CD4-positive, alpha-beta T cell treated with Interleukin-6 for 4 hours (primary cell): ENCODE data around the gene KANSL1L.

Experiments
- DNase-seq: peaks from one replicate; pipeline ENCODE4 v3.0.0-alpha.2; 2020; ENCODE audit warnings: mixed read lengths

The KANSL1L gene

DNA sequence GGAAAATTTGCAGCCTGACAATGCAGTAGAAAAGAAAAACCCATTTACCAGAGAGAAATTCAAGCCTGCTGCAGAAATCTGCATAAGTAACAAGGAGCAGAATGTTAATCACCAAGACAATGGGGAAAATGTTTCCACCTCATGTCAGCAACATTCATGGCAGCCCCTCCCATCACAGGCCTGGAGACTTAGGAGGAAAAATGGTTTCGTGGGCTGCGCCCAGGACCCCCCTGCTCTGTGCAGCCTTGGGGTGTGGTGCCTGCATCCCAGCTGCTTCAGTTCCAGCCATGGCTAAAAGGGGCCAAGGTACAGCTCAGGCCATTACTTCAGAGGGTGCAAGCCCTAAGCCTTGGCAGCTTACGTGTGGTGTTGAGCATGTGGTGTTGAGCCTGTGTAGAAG lies 115.4 kb downstream of the KANSL1L start:
- DNase-seq = no peak

DNA sequence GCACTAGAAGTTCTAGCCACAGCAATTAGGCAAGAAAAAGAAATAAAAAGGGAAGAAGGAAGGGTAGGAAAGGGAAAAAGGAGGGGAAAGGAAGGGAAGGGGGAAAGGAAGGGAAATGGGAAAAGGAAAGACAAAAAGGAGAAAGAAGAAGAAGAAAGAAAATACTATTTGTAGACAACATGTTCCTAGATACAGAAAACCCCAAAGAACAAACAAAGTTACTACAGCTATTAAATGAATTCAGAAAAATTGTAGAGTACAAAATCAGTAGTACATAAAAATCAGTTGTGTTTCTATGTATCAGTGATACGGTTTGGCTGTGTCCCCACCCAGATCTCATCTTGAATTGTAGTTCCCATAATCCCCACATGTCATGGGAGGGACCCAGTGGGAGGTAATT lies 116.5 kb downstream of the KANSL1L start:
- no peak for DNase-seq

DNA sequence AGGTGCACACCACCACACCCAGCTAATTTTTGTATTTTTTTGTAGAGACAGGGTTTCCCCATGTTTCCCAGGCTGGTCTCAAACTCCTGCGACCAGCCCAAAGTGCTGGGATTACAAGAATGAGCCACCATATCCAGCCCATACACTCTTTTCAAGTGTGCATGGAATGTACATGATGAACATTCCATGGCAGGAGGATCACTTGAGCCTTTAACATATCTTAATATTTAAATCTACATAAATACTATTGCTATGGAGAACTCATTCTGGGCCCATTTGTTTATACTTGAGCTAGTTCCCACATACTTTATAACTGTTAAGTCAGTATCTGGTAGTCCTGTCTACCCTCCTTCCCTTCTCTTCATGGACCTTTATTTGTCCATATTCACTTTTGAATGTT lies 120.3 kb downstream of the KANSL1L start:
- no peak for DNase-seq

DNA sequence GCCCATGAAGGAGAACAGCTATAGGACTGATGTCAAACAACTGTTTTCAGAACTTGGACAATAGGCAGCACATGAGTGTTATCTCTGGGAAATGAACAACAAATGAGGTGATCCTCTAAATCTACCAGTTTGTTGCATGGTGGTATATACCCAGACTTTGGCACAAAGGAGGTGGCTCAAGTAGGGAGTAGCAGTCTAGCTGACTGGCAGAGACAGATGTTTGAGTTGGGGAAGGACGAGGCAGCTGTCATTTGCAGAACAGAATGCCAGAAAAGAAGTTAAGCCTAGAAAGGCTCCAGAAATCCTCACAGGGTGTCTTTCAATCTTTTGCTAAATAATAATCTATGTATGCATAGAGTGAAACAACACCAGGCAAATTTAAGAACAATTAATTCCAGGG lies 121.4 kb downstream of the KANSL1L start:
- DNase-seq = no peak

DNA sequence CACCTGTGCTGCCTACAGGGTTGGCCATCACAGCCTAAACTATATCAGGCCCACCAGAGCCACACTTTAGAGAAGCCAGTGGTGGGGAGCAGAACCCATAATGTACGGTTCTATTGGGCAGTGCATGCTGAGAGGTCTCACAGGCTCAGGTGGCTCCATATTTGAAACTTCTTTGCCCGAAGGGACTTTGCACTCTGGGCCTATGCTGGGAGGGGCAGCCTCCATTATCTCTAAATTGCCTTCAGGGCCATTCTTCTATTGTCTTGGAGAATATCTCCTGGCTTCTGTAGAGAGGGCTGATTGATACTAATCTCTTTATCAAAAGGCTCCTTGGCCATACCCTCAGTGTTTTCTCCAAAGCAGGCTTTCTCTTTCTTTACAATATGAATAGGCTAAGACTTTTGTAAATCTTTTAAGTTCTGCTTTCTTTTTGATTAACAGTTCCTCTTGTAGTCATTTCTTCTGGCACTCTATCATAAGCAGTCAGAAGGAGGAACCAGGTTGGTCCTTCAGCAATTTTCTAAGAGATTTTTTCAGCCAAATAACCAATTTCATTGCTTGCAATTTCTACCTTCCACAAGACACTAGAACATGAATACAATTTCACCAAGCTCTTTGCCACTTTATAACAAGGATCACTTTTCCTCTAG lies 124.2 kb downstream of the KANSL1L start:
- no peak for DNase-seq

DNA sequence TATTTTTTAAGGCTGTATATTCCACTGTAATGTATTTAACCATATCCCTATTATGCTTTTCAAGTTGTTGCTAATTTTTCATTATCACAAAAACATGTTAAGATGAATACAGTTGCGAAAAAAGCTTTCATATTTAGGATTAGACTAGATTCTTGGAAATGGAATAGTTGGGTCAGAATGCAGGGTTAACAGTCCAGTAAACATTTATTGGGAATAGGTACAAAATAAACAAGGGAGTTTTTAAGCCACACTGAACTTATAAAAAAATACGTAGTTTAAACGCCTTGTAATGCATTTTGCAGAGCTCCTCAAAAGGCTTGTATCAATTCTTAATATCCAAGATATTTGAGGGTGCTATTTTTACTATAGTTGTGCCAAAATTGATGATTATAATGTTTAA lies 133.1 kb downstream of the KANSL1L start:
- DNase-seq = no peak

DNA sequence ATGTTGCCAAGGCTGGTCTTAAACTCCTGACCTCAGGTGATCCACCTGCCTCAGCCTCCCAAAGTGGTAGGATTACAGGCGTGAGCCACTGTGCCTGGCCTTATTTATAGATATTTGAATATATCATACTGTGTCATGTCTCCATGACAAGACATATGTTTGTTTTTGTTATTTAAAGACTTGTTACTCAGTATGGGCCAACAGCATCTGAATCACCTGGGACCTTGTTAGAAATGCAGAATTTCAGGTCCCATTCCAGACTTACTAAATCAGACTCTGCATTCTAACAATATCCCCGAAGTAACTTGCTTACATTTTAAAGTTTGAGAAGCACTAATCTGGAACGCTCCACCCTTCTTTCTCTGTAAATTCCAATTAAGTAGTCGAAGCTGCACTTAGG lies 135.5 kb downstream of the KANSL1L start:
- no peak for DNase-seq

DNA sequence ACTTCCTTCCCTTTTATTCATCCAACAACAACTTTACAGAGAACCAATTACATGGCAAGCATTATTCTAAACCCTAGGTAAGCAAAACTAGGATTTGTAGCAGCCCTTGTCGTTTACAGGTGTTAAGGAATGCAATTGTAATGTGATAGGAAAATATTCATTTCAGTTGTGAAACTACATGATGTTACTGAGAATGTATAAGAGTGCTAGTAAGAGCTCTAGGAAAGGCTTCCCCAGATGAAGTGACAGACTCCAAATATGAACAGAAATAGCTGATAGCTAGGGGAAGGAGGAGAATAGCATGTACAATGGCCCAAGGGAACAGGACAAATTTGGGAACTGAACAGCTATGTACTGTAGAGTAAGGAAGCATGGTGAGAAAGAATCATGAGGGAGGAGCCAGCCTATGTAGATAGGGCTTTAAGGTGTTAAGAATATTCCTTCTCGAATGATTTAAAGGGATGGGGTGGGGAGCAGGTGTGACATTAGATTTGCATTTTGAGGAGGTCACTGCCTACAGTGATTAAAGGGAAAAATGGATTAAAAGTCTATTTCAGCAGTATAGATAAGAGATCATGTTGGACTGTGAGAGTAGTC lies 137.0 kb downstream of the KANSL1L start:
- DNase-seq = no peak

DNA sequence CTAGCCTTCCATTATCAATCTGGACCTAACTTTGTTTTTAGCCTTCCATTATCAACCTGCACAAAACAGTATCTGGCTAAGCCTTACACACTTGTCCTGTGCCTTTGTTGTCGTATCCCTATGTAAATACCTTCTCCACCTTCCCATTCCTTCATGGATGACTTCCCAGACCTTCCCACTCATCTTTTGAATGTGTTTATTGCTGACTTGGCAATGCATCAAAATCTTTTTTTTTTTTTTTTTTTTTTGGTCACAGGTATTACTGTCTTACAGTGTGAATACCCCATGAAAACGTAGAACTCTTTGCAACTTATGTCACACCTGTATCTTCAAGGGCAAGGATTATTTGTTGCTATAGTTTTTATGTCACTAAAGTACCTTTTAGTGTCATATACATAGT lies 143.0 kb downstream of the KANSL1L start:
- no peak for DNase-seq

DNA sequence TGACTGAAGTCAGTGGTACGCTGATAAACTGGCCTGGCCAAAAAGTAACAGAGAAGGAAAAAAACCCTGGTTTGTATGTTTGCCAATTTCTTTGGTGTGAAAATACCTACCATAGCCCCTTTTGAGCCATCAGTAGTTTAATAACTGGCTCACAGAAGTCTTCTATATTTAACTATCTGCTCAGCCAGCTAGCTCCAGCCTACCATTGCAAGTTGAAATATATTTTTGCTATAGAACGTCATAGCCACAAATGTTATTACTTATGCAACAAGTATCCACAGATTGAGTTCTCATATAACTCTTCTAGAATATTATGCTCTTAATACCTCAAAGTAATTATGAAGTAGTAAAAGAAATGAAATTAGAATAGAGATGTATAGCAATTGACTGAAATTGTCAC lies 143.6 kb downstream of the KANSL1L start:
- DNase-seq = no peak

DNA sequence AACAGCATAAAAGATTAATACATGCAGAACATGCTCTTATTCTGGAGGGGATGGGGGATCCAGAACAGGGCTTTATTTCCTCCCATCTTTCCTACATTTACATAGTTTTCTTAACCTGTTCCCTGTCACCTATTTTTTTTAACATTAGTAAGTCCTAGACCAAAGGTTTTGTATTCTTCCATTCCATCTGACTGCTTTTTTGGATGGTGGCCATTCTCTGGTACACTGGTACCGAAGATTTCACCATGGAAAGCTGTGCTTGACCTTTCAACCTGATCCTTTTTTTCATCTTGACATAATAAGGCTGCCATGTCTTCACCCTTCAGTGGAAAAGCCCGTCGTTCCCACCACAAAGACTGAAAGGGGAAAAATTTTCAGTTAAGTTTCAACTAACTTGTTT lies 148.4 kb downstream of the KANSL1L start:
- no peak for DNase-seq

DNA sequence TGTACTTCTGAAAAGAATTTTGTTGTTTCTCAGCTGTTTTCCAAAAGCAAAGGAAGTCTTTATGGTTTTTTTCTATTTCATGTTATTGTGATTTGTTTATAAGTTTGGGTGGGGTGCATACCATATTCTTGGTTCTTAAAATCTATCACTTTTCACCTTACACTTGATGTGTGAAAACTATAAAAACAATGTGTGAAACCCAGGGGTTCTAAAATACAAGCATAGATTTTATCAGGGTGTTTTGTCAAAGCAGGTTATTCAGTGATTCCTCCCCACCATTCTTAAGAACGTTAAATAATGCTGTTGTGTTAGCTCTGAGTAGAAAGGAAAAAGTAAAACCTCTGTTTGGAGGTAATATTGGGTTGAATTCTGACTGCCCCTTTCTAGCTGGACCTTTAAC lies 151.1 kb downstream of the KANSL1L start:
- no peak for DNase-seq

DNA sequence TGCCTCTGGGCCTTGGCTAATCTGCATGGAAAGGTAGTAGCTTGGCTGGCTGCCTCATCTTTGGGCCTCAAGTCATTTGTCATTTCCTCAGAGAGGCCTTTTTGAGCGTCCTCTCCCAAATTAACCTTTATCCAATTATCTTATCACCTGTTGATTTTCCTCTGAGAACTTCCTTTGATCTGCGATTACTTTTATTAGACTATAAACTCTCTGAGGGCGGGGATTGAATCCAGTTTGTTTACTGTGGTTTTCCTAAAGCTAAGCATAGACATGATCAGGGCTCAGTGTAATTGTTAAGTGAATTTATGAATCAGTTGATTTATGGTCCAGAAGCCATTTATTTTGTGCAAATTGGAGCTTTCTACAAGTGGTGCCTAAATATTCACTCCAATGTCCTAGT lies 161.3 kb downstream of the KANSL1L start:
- DNase-seq = no peak

DNA sequence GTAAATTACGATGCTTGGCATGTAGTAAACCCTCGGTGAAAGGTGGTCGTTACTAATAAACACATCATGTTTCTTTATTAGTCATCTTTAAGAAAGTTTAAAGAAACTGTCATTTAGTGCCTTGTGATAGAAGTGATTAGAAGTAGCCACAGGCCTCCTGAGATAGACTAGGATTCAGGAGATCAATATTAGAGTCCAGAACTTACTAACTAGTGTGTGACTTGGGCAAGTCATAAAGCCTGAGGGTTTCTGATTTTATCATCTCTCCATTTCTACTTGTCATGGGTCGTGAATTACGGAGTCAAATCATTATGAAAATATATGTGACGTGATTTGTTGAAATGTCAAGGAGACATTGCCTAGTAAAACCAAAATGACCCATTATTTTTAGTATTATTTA lies 162.1 kb downstream of the KANSL1L start:
- DNase-seq = no peak

DNA sequence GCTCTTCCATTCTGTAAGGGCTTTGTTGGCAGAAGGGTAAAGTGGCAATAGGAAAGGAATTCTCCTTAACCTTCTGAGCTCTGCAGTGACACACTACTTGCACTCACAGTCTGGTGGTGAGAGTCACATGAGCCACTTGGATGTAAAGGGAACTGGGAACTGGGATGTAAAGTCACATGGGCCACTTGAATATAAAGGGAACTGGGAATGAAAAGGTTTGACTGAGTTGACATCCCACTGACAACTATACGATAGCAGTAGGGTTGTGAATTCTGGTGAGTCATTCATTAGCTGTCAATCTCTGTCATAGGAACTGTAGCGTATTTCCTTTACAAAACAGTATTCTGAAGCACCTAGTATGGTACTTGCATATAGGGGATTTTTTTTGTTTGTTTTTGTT lies 163.3 kb downstream of the KANSL1L start:
- DNase-seq = no peak

DNA sequence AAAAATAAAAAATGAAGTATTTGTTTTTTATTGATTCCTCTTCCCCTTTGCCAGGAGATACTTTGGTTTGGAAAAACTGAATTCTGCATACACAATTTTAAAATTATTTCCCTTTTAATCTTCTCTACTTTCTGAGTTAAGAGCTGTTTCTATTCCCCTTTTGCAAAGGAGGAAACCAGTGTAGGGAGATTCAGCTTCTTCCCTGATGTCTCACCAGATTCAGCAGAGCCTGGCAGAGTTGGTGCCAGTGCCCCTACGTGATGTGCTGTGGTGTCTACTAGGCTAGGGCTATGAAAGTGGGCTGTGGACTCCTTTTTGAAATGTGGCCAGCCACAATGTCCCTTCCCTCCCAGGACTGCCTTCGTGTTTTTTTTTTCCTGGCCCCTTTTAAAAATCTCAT lies 166.3 kb downstream of the KANSL1L start:
- DNase-seq = no peak

DNA sequence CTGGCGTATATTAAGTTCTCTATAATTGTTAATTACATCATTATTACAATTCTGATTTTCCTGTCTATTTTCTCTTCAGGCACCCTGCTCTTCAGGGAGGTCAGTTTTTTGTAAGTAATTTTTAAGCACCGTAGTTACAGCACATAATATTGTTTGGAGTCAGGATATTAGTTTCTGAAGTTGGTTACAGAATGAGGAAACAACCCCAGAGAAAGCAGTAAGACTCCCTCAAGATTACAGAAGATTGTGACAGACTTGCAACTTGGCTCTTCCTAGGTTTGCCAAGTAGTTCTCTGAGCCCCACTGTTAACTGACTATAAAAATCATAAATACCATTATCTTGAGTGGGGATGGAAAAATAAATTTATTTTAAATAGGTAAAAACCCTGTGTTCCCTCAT lies 167.8 kb downstream of the KANSL1L start:
- DNase-seq = no peak

DNA sequence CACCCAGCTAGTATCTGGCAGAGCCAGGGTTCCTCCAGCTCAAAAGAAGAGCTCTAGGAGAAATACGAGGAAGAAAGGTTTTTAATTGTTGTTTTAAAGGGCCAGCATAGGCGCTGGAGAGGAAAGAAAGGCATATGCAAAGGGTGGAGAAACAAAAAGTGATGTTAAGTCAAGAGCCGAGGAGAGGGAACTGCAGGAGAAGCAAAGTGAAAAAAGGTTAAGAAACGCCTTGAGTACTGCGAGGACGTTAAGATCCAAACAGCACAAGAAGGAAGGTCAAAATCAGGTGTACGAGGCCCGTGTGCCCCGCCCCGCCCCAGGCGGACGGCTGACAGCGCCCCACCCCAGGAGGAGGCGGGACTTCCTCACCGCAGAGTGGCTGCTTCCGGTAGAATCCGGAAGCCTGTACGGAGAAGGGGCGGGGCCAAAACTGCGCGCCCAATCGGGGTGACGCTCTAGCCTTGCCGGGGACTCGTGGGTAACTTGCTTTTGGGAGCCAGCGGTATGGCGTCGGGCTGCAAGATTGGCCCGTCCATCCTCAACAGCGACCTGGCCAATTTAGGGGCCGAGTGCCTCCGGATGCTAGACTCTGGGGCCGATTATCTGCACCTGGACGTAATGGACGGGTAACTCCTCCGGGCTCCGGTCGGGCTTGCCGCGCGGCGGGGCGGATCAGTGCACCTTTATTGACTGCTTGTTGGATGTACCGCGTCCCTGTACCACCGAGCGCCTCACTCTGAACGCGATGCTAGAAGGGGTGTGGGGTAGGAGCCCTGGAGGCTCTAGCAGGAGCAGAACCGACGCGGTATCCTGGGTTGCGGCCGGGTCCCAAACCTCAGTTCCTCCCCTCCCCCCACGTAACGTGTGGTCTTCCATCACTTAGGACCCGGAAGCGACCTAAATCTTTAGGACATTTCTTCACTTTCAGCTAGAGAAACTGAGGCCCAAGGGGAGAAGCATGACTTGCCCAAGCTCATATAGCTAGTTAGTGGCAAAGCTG lies 168.8 kb downstream of the KANSL1L start, which contains the start of gene RPE:
Gene RPE (plus strand): TSS at position 481 of the 1,000 bp plus-strand sequence. CDS start 24 bp downstream, at position 505.
- DNase-seq = peak; percentile 99

DNA sequence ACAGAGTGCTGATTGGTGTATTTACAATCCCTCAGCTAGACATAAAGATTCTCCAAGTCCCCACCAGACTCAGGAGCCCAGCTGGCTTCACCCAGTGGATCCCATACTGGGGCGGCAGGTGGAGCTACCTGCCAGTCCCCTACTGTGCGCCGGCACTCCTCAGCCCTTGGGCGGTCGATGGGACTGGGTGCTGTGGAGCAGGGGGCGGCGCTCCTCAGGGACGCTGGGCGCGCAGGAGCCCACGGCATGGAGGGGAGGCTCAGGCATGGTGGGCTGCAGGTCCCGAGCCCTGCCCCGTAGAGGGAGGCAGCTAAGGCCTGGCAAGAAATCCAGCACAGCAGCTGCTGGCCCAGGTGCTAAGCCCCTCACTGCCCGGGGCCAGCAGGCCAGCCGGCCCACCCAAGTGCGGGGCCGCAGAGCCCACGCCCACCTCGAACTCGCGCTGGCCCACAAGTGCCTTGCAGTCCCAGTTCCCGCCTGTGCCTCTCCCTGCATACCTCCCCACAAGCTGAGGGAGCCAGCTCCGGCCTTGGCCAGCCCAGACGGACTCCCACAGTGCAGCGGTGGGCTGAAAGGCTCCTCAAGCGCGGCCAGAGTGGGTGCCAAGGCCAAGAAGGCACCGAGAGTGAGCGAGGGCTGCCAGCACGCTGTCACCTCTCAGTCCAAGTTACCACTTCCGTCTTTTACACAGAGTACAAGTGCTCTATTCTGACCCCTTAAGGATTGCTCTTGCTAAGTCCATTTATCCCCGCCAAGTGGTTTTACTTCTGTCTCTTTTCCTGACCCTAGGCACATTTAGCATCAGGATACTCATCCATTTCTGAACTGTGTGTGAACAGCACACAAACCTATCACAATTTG lies 170.5 kb downstream of the KANSL1L start:
- no peak for DNase-seq

DNA sequence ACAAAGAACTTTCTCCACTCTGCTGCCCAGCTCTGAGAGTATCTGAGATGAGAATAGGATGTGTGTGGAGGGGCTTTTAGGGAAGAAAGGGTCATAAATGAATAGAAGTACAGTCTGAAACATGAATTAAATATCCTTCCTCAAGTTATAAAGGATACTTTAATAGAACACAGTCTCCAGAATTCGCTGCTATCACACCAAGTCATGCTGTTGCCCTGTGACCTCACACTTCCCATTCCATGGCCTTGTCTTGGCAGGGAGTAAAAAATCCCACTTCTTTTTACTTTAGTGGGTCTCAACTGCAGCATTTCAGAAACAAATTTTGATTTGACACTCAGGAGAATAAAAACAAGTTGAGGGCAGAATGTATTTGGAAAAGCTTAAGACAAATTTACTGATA lies 172.6 kb downstream of the KANSL1L start:
- DNase-seq = no peak

DNA sequence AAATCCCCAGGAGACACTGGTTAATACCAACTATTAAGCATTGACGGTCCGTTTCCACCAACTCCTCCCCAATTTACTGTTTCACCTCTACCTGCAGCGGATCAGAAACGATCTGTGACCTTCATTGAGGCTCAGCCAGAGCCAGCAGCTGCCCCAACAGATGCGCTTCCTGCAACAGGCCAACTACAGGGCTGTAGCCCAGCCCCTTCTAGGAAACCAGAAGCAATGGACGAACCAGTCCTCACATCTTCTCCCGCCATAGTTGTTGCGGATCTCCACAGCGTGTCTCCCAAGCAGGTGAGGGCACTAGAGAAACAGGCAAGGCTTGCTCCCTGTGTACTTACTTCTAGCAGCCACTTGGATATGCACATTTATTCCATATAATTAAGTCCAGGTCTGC lies 177.2 kb downstream of the KANSL1L start:
- DNase-seq = no peak

DNA sequence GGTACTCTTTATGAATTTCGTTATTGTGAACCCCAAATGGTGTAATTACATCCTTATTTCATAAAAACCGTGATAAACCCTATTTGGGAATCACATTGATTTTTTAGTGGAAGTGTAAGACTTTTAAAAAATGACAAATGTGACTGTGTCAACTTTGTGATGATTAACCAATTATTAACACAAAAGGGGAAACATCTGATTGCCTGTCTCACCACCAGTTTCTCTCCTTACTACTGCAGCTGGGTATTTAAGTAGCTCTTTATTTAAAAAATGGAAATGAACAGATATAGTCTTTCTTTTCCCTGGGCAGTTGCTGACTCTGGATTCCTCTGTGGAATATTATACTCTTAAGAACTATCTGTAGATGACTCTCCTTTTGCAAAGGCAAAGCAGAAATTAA lies 180.4 kb downstream of the KANSL1L start:
- no peak for DNase-seq

DNA sequence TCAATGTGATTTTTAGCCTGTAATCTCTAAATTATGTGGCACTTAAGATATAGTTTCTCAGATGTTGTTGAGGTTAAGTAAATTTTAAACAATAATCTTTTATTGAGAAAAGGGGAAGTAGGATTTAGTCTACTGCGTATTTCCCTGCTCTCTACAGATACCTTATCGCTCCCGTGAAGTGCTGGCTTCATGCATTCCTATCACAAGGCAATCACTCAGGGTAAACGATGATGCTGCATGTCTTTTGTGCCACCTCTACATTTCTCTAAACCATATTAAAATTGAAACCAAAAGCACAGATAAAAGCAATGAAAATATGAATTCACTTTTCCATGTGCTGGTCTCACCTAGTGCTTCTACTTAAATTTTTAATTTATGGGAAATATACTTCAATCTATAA lies 183.2 kb downstream of the KANSL1L start:
- DNase-seq = no peak
